Tibial nerve (tissue), 4 donors: ENCODE measurements around the gene BUD13. TPM values are rescaled to one million over a fixed set of nuclear protein-coding genes. Genes with fewer than 3 reads are reported as not detected.

ENCODE experiments used
- DNase-seq, 2 donors: peaks; one replicate each; pipeline ENCODE4 v3.0.0-alpha.2; 2019; ENCODE audit warnings: low spot score in 2 of 2
- H3K27ac ChIP-seq, 4 donors: fragments of 200-600 bp; sonication (generic) in 3 of 4; one replicate each; pipeline ENCODE4 v1.5.1; 2017 to 2019; ENCODE audit warnings: mild to moderate bottlenecking in 1 of 4
- H3K27me3 ChIP-seq, 2 donors: fragments of 200-600 bp; sonication (generic) in 1 of 2; one replicate each; pipeline versions ENCODE4 v1.5.1 to v1.6.0; 2017 to 2019
- H3K36me3 ChIP-seq, 3 donors: fragments of 200-600 bp; sonication (generic); one replicate each; pipeline ENCODE4 v1.5.1; 2018 to 2019
- H3K4me1 ChIP-seq, 4 donors: fragments of 200-600 bp; sonication (generic) in 3 of 4; one replicate each; pipeline ENCODE4 v1.5.1; 2017 to 2019
- H3K4me3 ChIP-seq, 4 donors: fragments of 200-600 bp; sonication (generic) in 3 of 4; one replicate each; pipeline ENCODE4 v1.5.1; 2017 to 2019; ENCODE audit warnings: mild to moderate bottlenecking in 1 of 4, moderate library complexity in 1 of 4
- H3K9me3 ChIP-seq, 4 donors: fragments of 200-600 bp; sonication (generic) in 3 of 4; one replicate each; pipeline ENCODE4 v1.5.1; 2017 to 2019
- EP300 ChIP-seq, 2 donors: sonication (generic); formaldehyde crosslinking; IDR thresholded peaks; one replicate each; pipeline ENCODE4 v1.6.1; 2017; ENCODE audit warnings: antibody characterized with exemption in 2 of 2, mild to moderate bottlenecking in 1 of 2
- POLR2A ChIP-seq, 2 donors: fragments of 450-650 bp; IDR thresholded peaks; one replicate each; pipeline ENCODE4 v1.6.1; 2017; ENCODE audit warnings: antibody characterized with exemption in 2 of 2, mild to moderate bottlenecking in 2 of 2, moderate library complexity in 2 of 2
- WGBS, 2 donors: methylation state at CpG; one replicate each; pipeline ENCODE4 v1.1.5; 2018; 5-methylcytosine and 5-hydroxymethylcytosine counted together
- total RNA-seq, 4 donors: library from RNA; depleted of rRNA; stranded (reverse); fragments of >200 nt; gene quantifications; one replicate each; pipeline ENCODE4 v1.1.0, GENCODE V29; 2016
- TF ChIP-seq, protein P1 (sequence below), 5 experiments: fragments of 200-600 bp in 3 of 5; fragments of 450-650 bp in 2 of 5; sonication (generic) in 3 of 5; IDR thresholded peaks; one replicate each; pipeline ENCODE4 v1.5.1; 2016 to 2019; ENCODE audit warnings: antibody characterized with exemption in 5 of 5, mild to moderate bottlenecking in 3 of 5, moderate library complexity in 2 of 5

Gene BUD13
- total RNA-seq, 4 donors from 2014 or later = 13.1 to 28.2 (median 20.3) TPM

DNA sequence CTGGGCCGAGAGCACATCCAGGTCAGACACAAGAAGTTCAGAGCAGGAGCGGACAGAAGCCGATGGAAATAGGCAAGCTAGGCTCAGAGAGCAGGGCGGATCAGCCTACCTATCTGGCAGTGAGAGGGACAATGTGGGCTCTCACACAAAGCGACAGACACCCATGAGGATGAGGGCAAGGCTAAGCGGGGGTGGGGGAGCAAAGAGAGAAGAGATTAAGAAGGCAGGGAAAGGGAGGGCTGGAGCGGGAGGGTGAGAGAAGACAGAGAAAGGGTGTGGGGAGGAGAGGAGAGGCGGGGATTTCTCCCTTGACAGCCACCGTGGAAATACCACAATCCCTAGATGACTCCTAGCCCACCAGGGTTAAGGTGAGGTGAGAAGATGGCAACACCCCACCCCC, 57.9 kb downstream of the BUD13 start:
- H3K36me3 ChIP-seq = no peaks in the 10 kb centered on the region
- H3K9me3 ChIP-seq = no peaks in the 10 kb centered on the region
- 84 to 85% methylated on average over 9 of the region's 9 CpGs for whole genome bisulfite sequencing, 2 donors
- H3K4me1 ChIP-seq = no peaks in the 10 kb centered on the region
- DNase-seq = no peak
- no peak overlapping the region for H3K4me3 ChIP-seq
- TF ChIP-seq POLR2A (IDR thresholded peaks at IDR 0.05) (no peak), EP300 (IDR thresholded peaks at IDR 0.05) (no peak)
- TF ChIP-seq, protein P1, sequence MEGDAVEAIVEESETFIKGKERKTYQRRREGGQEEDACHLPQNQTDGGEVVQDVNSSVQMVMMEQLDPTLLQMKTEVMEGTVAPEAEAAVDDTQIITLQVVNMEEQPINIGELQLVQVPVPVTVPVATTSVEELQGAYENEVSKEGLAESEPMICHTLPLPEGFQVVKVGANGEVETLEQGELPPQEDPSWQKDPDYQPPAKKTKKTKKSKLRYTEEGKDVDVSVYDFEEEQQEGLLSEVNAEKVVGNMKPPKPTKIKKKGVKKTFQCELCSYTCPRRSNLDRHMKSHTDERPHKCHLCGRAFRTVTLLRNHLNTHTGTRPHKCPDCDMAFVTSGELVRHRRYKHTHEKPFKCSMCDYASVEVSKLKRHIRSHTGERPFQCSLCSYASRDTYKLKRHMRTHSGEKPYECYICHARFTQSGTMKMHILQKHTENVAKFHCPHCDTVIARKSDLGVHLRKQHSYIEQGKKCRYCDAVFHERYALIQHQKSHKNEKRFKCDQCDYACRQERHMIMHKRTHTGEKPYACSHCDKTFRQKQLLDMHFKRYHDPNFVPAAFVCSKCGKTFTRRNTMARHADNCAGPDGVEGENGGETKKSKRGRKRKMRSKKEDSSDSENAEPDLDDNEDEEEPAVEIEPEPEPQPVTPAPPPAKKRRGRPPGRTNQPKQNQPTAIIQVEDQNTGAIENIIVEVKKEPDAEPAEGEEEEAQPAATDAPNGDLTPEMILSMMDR (IDR thresholded peaks at IDR 0.05) = no peak
- peaks cover 0 to 4% of the 10 kb centered on the region in 2 donors for H3K27me3 ChIP-seq
- H3K27ac ChIP-seq = no peak overlapping the region

DNA sequence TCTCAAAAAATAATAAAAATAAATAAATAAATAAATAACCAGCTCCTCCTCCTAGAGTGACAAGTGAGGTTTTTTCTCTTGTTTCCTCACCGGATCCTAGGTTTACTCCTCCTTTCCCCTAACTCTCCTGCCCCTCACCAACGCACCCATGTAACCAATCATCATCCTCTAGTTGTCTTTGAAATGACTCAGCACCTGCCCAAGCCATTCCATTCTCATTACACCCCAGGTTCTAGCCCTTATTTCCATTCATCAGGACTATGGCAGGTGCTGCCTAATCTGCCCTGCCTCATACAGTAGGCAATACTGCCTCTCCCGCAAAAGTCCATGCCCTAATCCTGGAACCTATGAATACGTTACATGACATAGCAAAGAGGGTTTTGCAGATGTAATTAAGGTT, 60.4 kb downstream of the BUD13 start:
- no peak overlapping the region for H3K27ac ChIP-seq
- H3K4me1 ChIP-seq = no peaks in the 10 kb centered on the region
- no peak for TF ChIP-seq EP300 (IDR thresholded peaks at IDR 0.05)
- TF ChIP-seq, protein P1 (IDR thresholded peaks at IDR 0.05) = no peak
- TF ChIP-seq POLR2A (IDR thresholded peaks at IDR 0.05) = no peak
- no peaks in the 10 kb centered on the region for H3K9me3 ChIP-seq
- H3K36me3 ChIP-seq = no peaks in the 10 kb centered on the region
- peaks cover 0 to 26% of the 10 kb centered on the region in 2 donors for H3K27me3 ChIP-seq
- DNase-seq = no peak
- WGBS, 2 donors = 91 to 94% methylated on average over 4 of the region's 4 CpGs
- no peak overlapping the region for H3K4me3 ChIP-seq

DNA sequence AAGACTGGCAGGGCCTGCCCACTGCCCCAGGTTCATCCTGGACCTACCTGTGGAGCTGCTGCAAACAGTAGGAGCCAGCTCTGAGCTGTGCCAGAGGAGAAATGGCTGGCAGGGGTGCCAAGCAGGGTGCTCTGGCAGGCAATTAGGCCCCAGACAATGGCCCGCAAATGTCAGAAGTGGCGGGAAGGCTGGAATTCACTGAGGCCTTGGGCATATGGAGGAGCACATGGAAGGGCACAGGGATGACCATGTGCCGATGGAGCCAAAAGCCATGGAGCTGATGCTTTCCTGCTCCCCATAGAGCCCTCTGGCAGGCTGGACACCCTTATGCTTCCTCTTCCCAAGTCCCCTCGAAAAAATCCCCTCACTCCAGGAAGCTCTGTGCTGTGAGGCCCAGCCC, 62.0 kb downstream of the BUD13 start:
- Histone ChIP-seq H3K9me3 (no peaks in the 10 kb centered on the region), H3K27ac (no peak overlapping the region), H3K36me3 (no peaks in the 10 kb centered on the region), H3K4me1 (no peaks in the 10 kb centered on the region), H3K4me3 (no peak overlapping the region), H3K27me3 (peaks cover 0 to 33% of the 10 kb centered on the region in 2 donors)
- TF ChIP-seq EP300 (IDR thresholded peaks at IDR 0.05) = no peak
- no peak for TF ChIP-seq POLR2A (IDR thresholded peaks at IDR 0.05)
- TF ChIP-seq, protein P1 (IDR thresholded peaks at IDR 0.05) = no peak
- no peak for DNase-seq
- WGBS, 2 donors = 76 to 87% methylated on average over 4 of the region's 4 CpGs

DNA sequence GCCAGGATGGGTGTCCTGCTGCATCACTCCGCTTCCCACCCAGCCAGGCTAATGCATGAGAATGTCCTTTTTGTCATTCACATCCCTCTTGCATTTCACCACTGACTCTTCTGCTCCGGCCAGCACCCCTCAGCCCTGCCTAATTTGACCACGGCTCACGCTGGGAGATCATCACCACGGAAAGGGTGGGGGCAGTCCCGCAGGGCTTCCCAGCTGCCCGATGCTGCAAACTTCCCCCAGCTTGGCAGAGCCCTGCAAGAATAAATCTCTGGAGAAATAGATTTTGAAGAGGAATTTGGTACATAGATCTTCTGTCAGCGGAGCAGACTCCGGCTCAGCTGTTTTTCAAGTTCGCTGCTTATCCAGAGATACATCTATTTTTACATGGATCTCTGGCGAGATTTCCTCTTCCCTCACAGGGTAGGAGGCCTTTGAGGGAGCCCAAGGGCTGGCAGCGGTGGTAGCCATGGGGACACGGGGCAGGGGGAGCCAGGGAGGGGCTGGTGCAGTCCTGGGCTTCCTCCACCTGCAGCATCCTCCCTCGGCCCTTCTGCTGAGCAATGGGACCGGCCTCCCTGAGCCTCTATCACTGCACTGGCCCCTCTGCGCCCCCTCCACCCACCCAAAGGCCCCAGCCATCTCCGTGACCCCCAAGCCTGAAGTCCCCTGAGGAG, 62.6 kb downstream of the BUD13 start:
- Histone ChIP-seq H3K36me3 (no peaks in the 10 kb centered on the region), H3K4me3 (no peak overlapping the region), H3K27me3 (peaks cover 0 to 33% of the 10 kb centered on the region in 2 donors), H3K4me1 (no peaks in the 10 kb centered on the region), H3K9me3 (no peaks in the 10 kb centered on the region), H3K27ac (no peak overlapping the region)
- no peak for TF ChIP-seq POLR2A (IDR thresholded peaks at IDR 0.05)
- WGBS, 2 donors = 36 to 39% methylated on average over 16 to 17 of the region's 17 CpGs
- no peak for DNase-seq

DNA sequence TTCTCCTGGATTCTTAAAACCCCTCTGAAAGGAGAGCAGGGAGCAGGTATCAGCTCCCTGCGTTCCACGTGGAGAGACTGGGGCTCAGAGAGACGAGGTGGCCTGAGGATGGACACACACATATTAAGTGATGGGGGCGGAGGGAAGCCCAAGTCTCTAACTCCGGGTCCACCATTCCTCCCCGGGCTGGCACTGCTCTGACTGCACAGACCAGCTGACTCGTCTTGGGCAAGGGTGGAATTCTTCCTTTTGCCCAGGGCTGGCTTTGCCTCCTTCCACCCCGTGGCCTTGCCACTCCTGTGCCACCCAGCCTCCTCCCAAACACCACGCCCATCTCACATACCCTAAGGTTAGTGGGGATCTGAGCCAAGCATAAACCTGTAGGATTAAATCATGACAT, 65.0 kb downstream of the BUD13 start:
- no peaks in the 10 kb centered on the region for H3K36me3 ChIP-seq
- WGBS, 2 donors = 49 to 68% methylated on average over 9 of the region's 9 CpGs
- H3K27me3 ChIP-seq = peaks cover 0 to 33% of the 10 kb centered on the region in 2 donors
- DNase-seq = no peak
- TF ChIP-seq POLR2A (IDR thresholded peaks at IDR 0.05) = no peak
- no peak for TF ChIP-seq EP300 (IDR thresholded peaks at IDR 0.05)
- TF ChIP-seq, protein P1 (IDR thresholded peaks at IDR 0.05) = no peak
- no peaks in the 10 kb centered on the region for H3K4me1 ChIP-seq
- H3K27ac ChIP-seq = no peak overlapping the region
- H3K9me3 ChIP-seq = no peaks in the 10 kb centered on the region
- H3K4me3 ChIP-seq = no peak overlapping the region
